Activated T-cell treated with anti-CD3 and anti-CD28 coated beads for 24 hours (primary cell): Measurements from ENCODE around the gene MOBP.

Source experiments
- DNase-seq: peaks from one replicate; pipeline ENCODE4 v3.0.0-alpha.2; 2020; ENCODE audit warnings: low read depth

MOBP gene

GRCh38 chr3:39541917-39542329, 74.4 kb downstream of the MOBP start:
- DNase-seq: no peak

GRCh38 chr3:39542588-39542988, 75.1 kb downstream of the MOBP start:
- DNase-seq: no peak

- no peak for DNase-seq
These were observed 80.8 kb downstream of the MOBP start for GRCh38 chr3:39548282-39548681.

GRCh38 chr3:39550354-39551051, 83.0 kb downstream of the MOBP start:
- DNase-seq: no peak
